SK-N-MC (cell line): ENCODE data around the gene FAM181A.

ENCODE experiments used
- EZH2 ChIP-seq: fragments of 200-600 bp; sonication (generic); IDR thresholded peaks from one replicate; pipeline ENCODE4 v1.6.1; 2017; ENCODE audit warnings: antibody characterized with exemption
- FOXP2 ChIP-seq: optimal IDR thresholded peaks from 2 replicates; pipeline ENCODE3; 2011; ENCODE audit warnings: mild to moderate bottlenecking, moderate library complexity; ENCODE audit not compliant: insufficient read depth; ENCODE audit errors: extremely low read length, control extremely low read depth
- POLR2AphosphoS5 ChIP-seq: IDR thresholded peaks from 2 replicates; pipeline ENCODE4 v1.6.1; 2012; ENCODE audit warnings: mild to moderate bottlenecking, low read depth, low read length, borderline replicate concordance

- no peak for TF ChIP-seq EZH2
- no peak for TF ChIP-seq POLR2AphosphoS5
- no peak for TF ChIP-seq FOXP2
Measured at GRCh38 chr14:93960108-93960475, 32.9 kb downstream of the FAM181A start.
